Right forelimb (tissue), 1 donor: ENCODE results near the gene LITAF.
"Not testable (repeated sequence)": the region's sequence is repeated elsewhere in the genome, so short reads cannot be mapped to it uniquely, and the experiment has no call there.

Experiments
- DNase-seq: peaks from one replicate; pipeline ENCODE4 v3.0.0-alpha.2; 2018

The LITAF gene

GRCh38 chr16:11597235-11598095, 10.7 kb upstream of the LITAF start:
- peak; percentile 75 for DNase-seq

- no peak for DNase-seq
Observed at GRCh38 chr16:11596572-11597226, 10.0 kb upstream of the LITAF start.

GRCh38 chr16:11593581-11593980, 6.9 kb upstream of the LITAF start:
- no peak for DNase-seq

- DNase-seq: not testable (repeated sequence)
Observed at GRCh38 chr16:11593076-11593475, 6.4 kb upstream of the LITAF start.

- DNase-seq: not testable (repeated sequence)
Observed at GRCh38 chr16:11591630-11592029, 4.9 kb upstream of the LITAF start.

- no peak for DNase-seq
Observed at GRCh38 chr16:11589198-11589550, 2.5 kb upstream of the LITAF start.

GRCh38 chr16:11588321-11589197, 1.8 kb upstream of the LITAF start:
- no peak for DNase-seq

GRCh38 chr16:11587643-11588247, 1.0 kb upstream of the LITAF start:
- no peak for DNase-seq

GRCh38 chr16:11586378-11586855, 302 bp downstream of the LITAF start:
- DNase-seq: no peak

GRCh38 chr16:11585460-11586377, 1.0 kb downstream of the LITAF start:
- DNase-seq: no peak

- DNase-seq: no peak
Observed at GRCh38 chr16:11583889-11584565, 2.7 kb downstream of the LITAF start.

- DNase-seq: no peak
Observed at GRCh38 chr16:11583166-11583565, 3.6 kb downstream of the LITAF start.

- DNase-seq: no peak
Observed at GRCh38 chr16:11582157-11582814, 4.4 kb downstream of the LITAF start.

GRCh38 chr16:11581678-11582077, 5.0 kb downstream of the LITAF start:
- DNase-seq: no peak

GRCh38 chr16:11580451-11581086, 6.2 kb downstream of the LITAF start:
- DNase-seq: no peak

- not testable (repeated sequence) for DNase-seq
Observed at GRCh38 chr16:11577290-11577660, 9.4 kb downstream of the LITAF start.

GRCh38 chr16:11576427-11577289, 10.1 kb downstream of the LITAF start:
- DNase-seq: no peak

- DNase-seq: no peak
Observed at GRCh38 chr16:11575223-11575589, 11.5 kb downstream of the LITAF start.
